Spinal cord (tissue), 10 donors: ENCODE results near the gene DIP2C. TPM values are rescaled to one million over a fixed set of nuclear protein-coding genes. Genes with fewer than 3 reads are reported as not detected.
"Not testable (repeated sequence)": the region's sequence is repeated elsewhere in the genome, so short reads cannot be mapped to it uniquely, and the experiment has no call there.

Source experiments
- DNase-seq, 6 donors: peaks; one replicate each; pipeline versions ENCODE4 v3.0.0 to v3.0.0-alpha.2; 2013 to 2015; ENCODE audit warnings: low spot score in 6 of 6, low read depth in 4 of 6
- H3K27ac ChIP-seq: one replicate; pipeline ENCODE4 v1.5.1; 2013; ENCODE audit warnings: low read depth, low read length, control low read depth
- H3K27me3 ChIP-seq: one replicate; pipeline ENCODE4 v1.6.1; 2013; ENCODE audit warnings: low read length; ENCODE audit not compliant: control insufficient read depth, insufficient read depth
- H3K36me3 ChIP-seq: one replicate; pipeline ENCODE4 v1.6.1; 2013; ENCODE audit warnings: low read length; ENCODE audit not compliant: control insufficient read depth, insufficient read depth
- H3K4me1 ChIP-seq: one replicate; pipeline ENCODE4 v1.6.1; 2013; ENCODE audit warnings: low read length; ENCODE audit not compliant: control insufficient read depth, insufficient read depth
- H3K4me3 ChIP-seq: one replicate; pipeline ENCODE4 v1.5.1; 2013; ENCODE audit warnings: low read depth, low read length, control low read depth
- H3K9me3 ChIP-seq: one replicate; pipeline ENCODE4 v1.6.1; 2013; ENCODE audit warnings: low read length; ENCODE audit not compliant: control insufficient read depth, insufficient read depth
- WGBS: methylation state at CpG from one replicate; pipeline ENCODE4 v1.1.5; 2013; ENCODE audit warnings: missing lambda C conversion rate; ENCODE audit not compliant: insufficient coverage; 5-methylcytosine and 5-hydroxymethylcytosine counted together
- polyA plus RNA-seq, 2 donors: library from polyadenylated mRNA; unstranded; fragments of 120-200 nt; gene quantifications; one replicate each; pipeline ENCODE4 v1.2.1, GENCODE V29; 2013; ENCODE audit not compliant: insufficient read length in 2 of 2
- total RNA-seq, 2 donors: library from RNA; depleted of rRNA in 1 of 2; stranded (reverse); fragments of 120-200 nt in 1 of 2; fragments of >200 nt in 1 of 2; gene quantifications; one replicate each; pipeline versions ENCODE4 v1.2.3 to v1.2.4, GENCODE V29; 2013 to 2014
- donor health status: healthy.

DIP2C gene
- total and polyA plus RNA-seq, 4 donors: 15.4 to 36.3 (median 29.3) TPM

GRCh38 chr10:703118-703517 lies 13.7 kb upstream of the DIP2C start:
- Histone ChIP-seq H3K9me3 (peaks cover 2% of the 10 kb centered on the region), H3K27me3 (no peaks in the 10 kb centered on the region), H3K4me1 (no peaks in the 10 kb centered on the region), H3K27ac (no peak overlapping the region), H3K4me3 (no peak overlapping the region), H3K36me3 (no peaks in the 10 kb centered on the region)
- WGBS: no CpG with 5 or more reads among the region's 1 CpG
- DNase-seq: no peak

DNA sequence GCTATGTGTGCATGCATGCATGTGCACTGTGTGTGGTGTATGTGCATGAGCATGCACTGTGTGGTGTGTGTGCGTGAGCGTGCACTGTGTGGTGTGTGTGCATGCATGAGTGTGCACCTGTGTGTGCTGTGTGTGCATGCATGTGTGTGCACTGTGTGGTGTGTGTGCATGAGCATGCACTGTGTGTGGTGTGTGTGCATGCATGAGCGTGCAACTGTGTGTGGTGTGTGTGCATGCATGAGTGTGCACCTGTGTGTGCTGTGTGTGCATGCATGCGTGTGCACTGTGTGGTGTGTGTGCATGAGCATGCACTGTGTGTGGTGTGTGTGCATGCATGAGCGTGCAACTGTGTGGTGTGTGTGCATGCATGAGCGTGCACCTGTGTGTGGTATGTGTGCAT lies 10.7 kb upstream of the DIP2C start:
- 100% methylated on average over 6 of the region's 6 CpGs for WGBS
- not testable (repeated sequence) for DNase-seq, H3K36me3 ChIP-seq, H3K4me1 ChIP-seq, H3K27me3 ChIP-seq, H3K9me3 ChIP-seq, H3K27ac ChIP-seq, H3K4me3 ChIP-seq

GRCh38 chr10:697097-697875 lies 7.8 kb upstream of the DIP2C start:
- H3K27me3 ChIP-seq: peaks cover 5% of the 10 kb centered on the region
- H3K4me3 ChIP-seq: no peak overlapping the region
- DNase-seq: no peak
- no peaks in the 10 kb centered on the region for H3K4me1 ChIP-seq
- H3K9me3 ChIP-seq: no peaks in the 10 kb centered on the region
- WGBS: 86% methylated on average over 26 of the region's 30 CpGs
- H3K36me3 ChIP-seq: peaks cover 2% of the 10 kb centered on the region
- no peak overlapping the region for H3K27ac ChIP-seq

GRCh38 chr10:695396-695795 lies 5.9 kb upstream of the DIP2C start:
- Histone ChIP-seq H3K4me1 (peaks cover 4% of the 10 kb centered on the region), H3K27me3 (peaks cover 5% of the 10 kb centered on the region), H3K36me3 (peaks cover 2% of the 10 kb centered on the region), H3K9me3 (no peaks in the 10 kb centered on the region), H3K4me3 (no peak overlapping the region), H3K27ac (no peak overlapping the region)
- 93% methylated on average over 14 of the region's 14 CpGs for WGBS
- no peak for DNase-seq

- 24% methylated on average over 6 of the region's 7 CpGs for WGBS
- no peak overlapping the region for H3K4me3 ChIP-seq
- peaks cover 5% of the 10 kb centered on the region for H3K27me3 ChIP-seq
- peak in 1 of 6 donors; percentile 36 for DNase-seq
- peaks cover 2% of the 10 kb centered on the region for H3K36me3 ChIP-seq
- H3K9me3 ChIP-seq: no peaks in the 10 kb centered on the region
- peaks cover 9% of the 10 kb centered on the region for H3K4me1 ChIP-seq
- no peak overlapping the region for H3K27ac ChIP-seq
These were observed 4.0 kb upstream of the DIP2C start for GRCh38 chr10:693506-693905.

- H3K4me3 ChIP-seq: no peak overlapping the region
- DNase-seq: no peak
- peaks cover 5% of the 10 kb centered on the region for H3K36me3 ChIP-seq
- peaks cover 5% of the 10 kb centered on the region for H3K27me3 ChIP-seq
- no peaks in the 10 kb centered on the region for H3K9me3 ChIP-seq
- WGBS: 80% methylated on average over 11 of the region's 12 CpGs
- peaks cover 14% of the 10 kb centered on the region for H3K4me1 ChIP-seq
- H3K27ac ChIP-seq: no peak overlapping the region
These were observed 3.3 kb upstream of the DIP2C start for GRCh38 chr10:692682-693351.

GRCh38 chr10:691216-691615 lies 1.7 kb upstream of the DIP2C start:
- Histone ChIP-seq H3K27me3 (peaks cover 5% of the 10 kb centered on the region), H3K4me3 (no peak overlapping the region), H3K4me1 (peaks cover 26% of the 10 kb centered on the region), H3K27ac (no peak overlapping the region), H3K36me3 (peaks cover 12% of the 10 kb centered on the region), H3K9me3 (no peaks in the 10 kb centered on the region)
- WGBS: 90% methylated on average over 16 of the region's 18 CpGs
- no peak for DNase-seq

GRCh38 chr10:690372-691161 lies 1.1 kb upstream of the DIP2C start:
- WGBS: 76% methylated on average over 24 of the region's 32 CpGs
- H3K4me3 ChIP-seq: peak overlapping the region; percentile 62
- peaks cover 15% of the 10 kb centered on the region for H3K36me3 ChIP-seq
- peak overlapping the region; percentile 92 for H3K27ac ChIP-seq
- H3K27me3 ChIP-seq: peaks cover 5% of the 10 kb centered on the region
- no peaks in the 10 kb centered on the region for H3K9me3 ChIP-seq
- no peak for DNase-seq
- H3K4me1 ChIP-seq: peaks cover 29% of the 10 kb centered on the region

- Histone ChIP-seq H3K4me3 (peak overlapping the region; percentile 60), H3K36me3 (peaks cover 13% of the 10 kb centered on the region), H3K27ac (peak overlapping the region; percentile 82), H3K4me1 (peaks cover 36% of the 10 kb centered on the region), H3K9me3 (peaks cover 1% of the 10 kb centered on the region), H3K27me3 (peaks cover 5% of the 10 kb centered on the region)
- no peak for DNase-seq
- 0% methylated on average over 42 of the region's 42 CpGs for WGBS
These were observed 382 bp downstream of the DIP2C start for GRCh38 chr10:689121-689451.
